ENCODE results near the gene APOBEC3B.
"Not testable (repeated sequence)": the region's sequence is repeated elsewhere in the genome, so short reads cannot be mapped to it uniquely, and the experiment has no call there.

APOBEC3B gene

GRCh38 chr22:39008271-39008850, 26.2 kb downstream of the APOBEC3B start:
- not testable (repeated sequence) for FAIRE-seq

- FAIRE-seq, result no peak
Observed at GRCh38 chr22:39010946-39011345, 28.8 kb downstream of the APOBEC3B start.

GRCh38 chr22:39012533-39013511, 30.7 kb downstream of the APOBEC3B start:
- FAIRE-seq, result no peak

- FAIRE-seq, result not testable (repeated sequence)
Observed at GRCh38 chr22:39013561-39013941, 31.4 kb downstream of the APOBEC3B start.

GRCh38 chr22:39013942-39014722, 32.0 kb downstream of the APOBEC3B start, which contains the start of gene APOBEC3C:
APOBEC3C (plus strand) TSS chr22:39014257; CDS start chr22:39014363, 106 bp downstream.
- FAIRE-seq, result peak; percentile 94

GRCh38 chr22:39014723-39015121, 32.6 kb downstream of the APOBEC3B start:
- FAIRE-seq, result not testable (repeated sequence)

- no peak for FAIRE-seq
Observed at GRCh38 chr22:39016592-39016991, 34.4 kb downstream of the APOBEC3B start.

- FAIRE-seq, result no peak
Observed at GRCh38 chr22:39017596-39018365, 35.6 kb downstream of the APOBEC3B start.

- FAIRE-seq, result peak; percentile 76
Observed at GRCh38 chr22:39020021-39020651, 38.0 kb downstream of the APOBEC3B start.

- no peak for FAIRE-seq
Observed at GRCh38 chr22:39021552-39022250, 39.6 kb downstream of the APOBEC3B start.

- FAIRE-seq, result no peak
Observed at GRCh38 chr22:39024519-39025308, 42.6 kb downstream of the APOBEC3B start.

GRCh38 chr22:39026509-39027150, 44.5 kb downstream of the APOBEC3B start:
- FAIRE-seq, result no peak

GRCh38 chr22:39027717-39028116, 45.6 kb downstream of the APOBEC3B start:
- FAIRE-seq, result no peak

- no peak for FAIRE-seq
Observed at GRCh38 chr22:39028281-39028680, 46.1 kb downstream of the APOBEC3B start.

- FAIRE-seq, result no peak
Observed at GRCh38 chr22:39029227-39029626, 47.1 kb downstream of the APOBEC3B start.

GRCh38 chr22:39030705-39031104, 48.6 kb downstream of the APOBEC3B start:
- FAIRE-seq, result no peak

- FAIRE-seq, result not testable (repeated sequence)
Observed at GRCh38 chr22:39031434-39032295, 49.5 kb downstream of the APOBEC3B start.

- FAIRE-seq, result not testable (repeated sequence)
Observed at GRCh38 chr22:39037071-39037470, 54.9 kb downstream of the APOBEC3B start.

Data from G401.6 (cell line).